Measurements from ENCODE around the gene CLBA1. TPM values are rescaled to one million over a fixed set of nuclear protein-coding genes. Genes with fewer than 3 reads are reported as not detected.

CLBA1 gene
- total and polyA plus RNA-seq, 2 experiments from 2014 or later, result 7.7 to 10.4 TPM

DNA sequence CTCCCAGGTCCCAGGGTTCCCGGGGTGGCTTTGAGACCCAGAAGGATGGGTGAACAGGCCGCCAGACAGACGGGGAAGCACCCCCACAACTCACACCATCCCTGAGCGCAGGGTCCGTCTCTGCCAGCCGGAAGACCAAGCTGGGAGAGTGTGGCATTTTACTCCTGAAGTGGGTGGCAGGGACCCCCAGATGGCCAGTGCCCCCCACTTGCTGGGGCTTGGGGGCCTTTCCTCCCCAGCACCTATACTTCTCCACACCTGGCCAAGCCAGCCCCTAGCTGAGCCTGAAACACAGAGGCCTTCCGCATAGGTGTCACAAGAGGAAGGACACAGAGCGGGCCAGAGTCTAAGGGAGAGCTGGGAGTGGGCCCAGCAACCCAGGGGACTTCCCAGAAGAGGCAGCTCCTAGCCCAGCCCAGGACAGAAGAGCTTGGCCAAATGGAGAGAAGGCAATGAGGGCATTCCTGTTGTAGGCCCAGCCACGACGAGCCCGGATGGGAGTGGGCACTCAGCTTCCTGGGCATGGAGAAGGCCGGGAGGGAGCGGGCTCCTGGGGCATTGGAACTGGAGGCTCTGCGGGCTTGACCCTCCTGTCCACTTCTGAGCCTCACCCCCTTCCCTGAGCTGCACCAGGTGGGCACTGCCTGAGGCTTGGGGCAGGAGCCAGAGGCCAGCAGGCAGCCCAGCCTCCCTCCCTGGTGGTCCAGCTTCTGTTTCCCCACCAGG, 10.8 kb upstream of the CLBA1 start:
- in situ Hi-C loops (cut with MboI), result no loop called here
- Histone ChIP-seq H3K4me2 (ENCODE audit: unreplicated experiment) (peak overlapping the region; percentile 31), H3K27ac (no peak overlapping the region), H3K9ac (0 out of 2 replicates have a peak overlapping the region, but pooled peaks have one; percentile 55), H2AFZ (no peak overlapping the region), H3K9me3 (ENCODE audit: low read depth) (no peaks in the 10 kb centered on the region), H4K20me1 (ENCODE audit: insufficient read depth) (no peaks in the 10 kb centered on the region), H3K4me3 (no peak overlapping the region), H3K4me1 (ENCODE audit: insufficient read depth) (peaks cover 32% of the 10 kb centered on the region), H3K9me2 (ENCODE audit: insufficient read depth) (no peaks in the 10 kb centered on the region), H3F3A (ENCODE audit: insufficient read depth) (peaks cover 7% of the 10 kb centered on the region), H3K36me3 (ENCODE audit: low read depth) (no peaks in the 10 kb centered on the region), H3K79me2 (ENCODE audit: insufficient read depth) (0 out of 2 replicates have a peak, but pooled peaks cover 4% of the 10 kb centered on the region), H3K27me3 (replicated peaks; ENCODE audit: insufficient read depth) (no peaks in the 10 kb centered on the region)
- TF ChIP-seq EZH2 (IDR thresholded peaks at IDR 0.05; ENCODE audit: insufficient read depth, poor library complexity, severe bottlenecking) (no peak), EZH2phosphoT487 (IDR thresholded peaks at IDR 0.05; ENCODE audit: insufficient read depth, low read depth) (no peak)
- 95 to 97% methylated on average over 12 to 14 of the region's 14 CpGs for WGBS, 2 experiments (ENCODE audit: low coverage in 1 of 2, low lambda C conversion rate in 2 of 2, missing lambda C conversion rate in 2 of 2)
- DNase-seq, result no peak

DNA sequence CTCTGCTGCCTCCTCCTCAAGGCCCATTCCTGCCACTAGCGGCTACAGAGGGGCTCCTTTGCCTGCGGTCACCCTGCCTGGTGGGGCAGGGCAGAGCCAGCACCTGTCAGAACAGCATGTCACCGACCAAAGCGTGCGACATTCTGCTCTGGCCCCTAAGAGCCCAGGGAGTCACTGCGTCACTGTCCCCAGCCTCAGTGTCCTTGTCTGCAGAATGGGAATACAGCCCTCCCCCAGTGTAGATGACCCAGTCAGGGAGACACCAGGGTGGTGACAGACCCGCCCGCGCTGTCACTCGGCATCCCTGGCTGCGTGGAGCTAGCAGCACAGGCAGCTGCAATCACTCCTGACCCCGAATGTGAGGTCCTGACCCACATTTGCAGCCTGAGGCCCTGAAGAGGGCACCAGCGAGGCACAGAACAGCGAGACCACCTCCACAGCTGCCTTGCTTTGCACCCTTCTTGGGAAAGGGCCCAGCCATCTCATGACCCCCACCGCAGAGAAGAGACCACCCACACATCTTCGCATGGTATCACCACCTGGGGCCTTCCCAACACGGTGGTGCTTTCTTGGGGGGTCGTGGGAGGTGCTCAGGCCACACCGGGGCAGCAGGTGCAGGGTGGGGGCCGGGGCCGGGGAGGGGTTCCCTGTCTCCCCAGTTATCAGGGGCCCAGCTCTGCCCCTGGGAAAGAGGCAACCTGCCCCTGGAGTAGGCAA, 9.9 kb upstream of the CLBA1 start:
- Histone ChIP-seq H3K36me3 (ENCODE audit: low read depth) (no peaks in the 10 kb centered on the region), H3K27me3 (replicated peaks; ENCODE audit: insufficient read depth) (no peaks in the 10 kb centered on the region), H3F3A (ENCODE audit: insufficient read depth) (peaks cover 7% of the 10 kb centered on the region; the same call in 1 of the 2 replicates), H3K79me2 (ENCODE audit: insufficient read depth) (no peaks in the 10 kb centered on the region), H3K9ac (no peak overlapping the region), H2AFZ (no peak overlapping the region), H3K4me1 (ENCODE audit: insufficient read depth) (peaks cover 32% of the 10 kb centered on the region), H3K4me2 (ENCODE audit: unreplicated experiment) (no peak overlapping the region), H3K4me3 (no peak overlapping the region), H3K9me2 (ENCODE audit: insufficient read depth) (no peaks in the 10 kb centered on the region), H3K27ac (no peak overlapping the region), H4K20me1 (ENCODE audit: insufficient read depth) (no peaks in the 10 kb centered on the region), H3K9me3 (ENCODE audit: low read depth) (no peaks in the 10 kb centered on the region)
- TF ChIP-seq EZH2phosphoT487 (IDR thresholded peaks at IDR 0.05; ENCODE audit: insufficient read depth, low read depth), result no peak
- no peak for TF ChIP-seq EZH2 (IDR thresholded peaks at IDR 0.05; ENCODE audit: insufficient read depth, poor library complexity, severe bottlenecking)
- DNase-seq, result no peak
- in situ Hi-C loops (cut with MboI), result no loop called here
- WGBS, 2 experiments (ENCODE audit: low coverage in 1 of 2, low lambda C conversion rate in 2 of 2, missing lambda C conversion rate in 2 of 2), result 78 to 79% methylated on average over 21 of the region's 21 CpGs

DNA sequence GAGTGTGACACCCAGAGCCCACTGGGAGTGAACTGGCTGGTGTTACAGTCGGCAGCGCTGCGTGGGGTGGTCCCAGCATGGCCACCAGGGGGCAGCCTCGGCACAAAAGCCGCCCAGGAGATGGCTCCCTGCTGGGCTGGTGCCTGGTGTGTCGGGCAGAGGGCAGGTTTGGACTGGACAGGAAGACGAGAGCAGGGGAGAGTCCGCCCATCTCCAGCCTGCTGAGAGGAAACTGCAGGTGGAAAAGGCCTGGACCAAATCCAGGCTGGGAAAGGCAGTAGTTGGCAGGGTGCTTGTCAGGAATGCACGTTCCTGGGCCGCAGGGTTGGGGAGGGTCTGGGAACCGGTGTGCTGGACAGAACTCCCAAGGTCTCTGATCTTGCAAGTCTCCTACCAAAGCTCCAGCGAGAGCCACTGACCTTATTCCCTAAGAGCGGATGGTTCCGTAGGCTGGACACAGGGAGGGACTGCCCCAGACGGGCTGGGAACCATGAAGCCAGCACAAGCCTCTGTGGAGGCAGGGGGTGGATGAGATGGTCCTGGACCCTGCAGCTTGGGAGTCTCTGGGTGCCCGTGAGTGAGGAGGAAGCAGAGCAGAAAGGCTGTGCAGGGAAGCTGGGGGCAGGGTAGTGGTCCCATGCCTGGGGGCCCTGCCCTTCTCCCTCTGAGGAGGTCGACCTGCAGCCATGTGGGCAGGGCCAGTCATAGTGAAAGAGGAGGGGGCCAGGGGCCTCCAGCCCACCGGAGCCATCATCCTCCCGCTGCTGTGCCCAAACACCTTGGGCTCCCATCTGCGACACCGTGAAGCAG, 9.2 kb upstream of the CLBA1 start:
- no peaks in the 10 kb centered on the region for H3K9me3 ChIP-seq (ENCODE audit: low read depth)
- in situ Hi-C loops (cut with MboI), result no loop called here
- 49 to 51% methylated on average over 20 to 21 of the region's 21 CpGs for WGBS, 2 experiments (ENCODE audit: low coverage in 1 of 2, low lambda C conversion rate in 2 of 2, missing lambda C conversion rate in 2 of 2)
- peaks cover 24% of the 10 kb centered on the region for H3K4me1 ChIP-seq (ENCODE audit: insufficient read depth)
- H3K27ac ChIP-seq, result no peak overlapping the region
- TF ChIP-seq EZH2 (IDR thresholded peaks at IDR 0.05; ENCODE audit: insufficient read depth, poor library complexity, severe bottlenecking), result no peak
- no peak for TF ChIP-seq EZH2phosphoT487 (IDR thresholded peaks at IDR 0.05; ENCODE audit: insufficient read depth, low read depth)
- H3K9ac ChIP-seq, result no peak overlapping the region
- H3K4me3 ChIP-seq, result no peak overlapping the region
- no peaks in the 10 kb centered on the region for H3K79me2 ChIP-seq (ENCODE audit: insufficient read depth)
- H3F3A ChIP-seq (ENCODE audit: insufficient read depth), result peaks cover 2% of the 10 kb centered on the region; the same call in 1 of the 2 replicates
- no peaks in the 10 kb centered on the region for H3K9me2 ChIP-seq (ENCODE audit: insufficient read depth)
- H2AFZ ChIP-seq, result no peak overlapping the region
- no peak overlapping the region for H3K4me2 ChIP-seq (ENCODE audit: unreplicated experiment)
- peak; percentile 88 for DNase-seq
- H4K20me1 ChIP-seq (ENCODE audit: insufficient read depth), result no peaks in the 10 kb centered on the region
- H3K36me3 ChIP-seq (ENCODE audit: low read depth), result no peaks in the 10 kb centered on the region
- H3K27me3 ChIP-seq (replicated peaks; ENCODE audit: insufficient read depth), result no peaks in the 10 kb centered on the region

DNA sequence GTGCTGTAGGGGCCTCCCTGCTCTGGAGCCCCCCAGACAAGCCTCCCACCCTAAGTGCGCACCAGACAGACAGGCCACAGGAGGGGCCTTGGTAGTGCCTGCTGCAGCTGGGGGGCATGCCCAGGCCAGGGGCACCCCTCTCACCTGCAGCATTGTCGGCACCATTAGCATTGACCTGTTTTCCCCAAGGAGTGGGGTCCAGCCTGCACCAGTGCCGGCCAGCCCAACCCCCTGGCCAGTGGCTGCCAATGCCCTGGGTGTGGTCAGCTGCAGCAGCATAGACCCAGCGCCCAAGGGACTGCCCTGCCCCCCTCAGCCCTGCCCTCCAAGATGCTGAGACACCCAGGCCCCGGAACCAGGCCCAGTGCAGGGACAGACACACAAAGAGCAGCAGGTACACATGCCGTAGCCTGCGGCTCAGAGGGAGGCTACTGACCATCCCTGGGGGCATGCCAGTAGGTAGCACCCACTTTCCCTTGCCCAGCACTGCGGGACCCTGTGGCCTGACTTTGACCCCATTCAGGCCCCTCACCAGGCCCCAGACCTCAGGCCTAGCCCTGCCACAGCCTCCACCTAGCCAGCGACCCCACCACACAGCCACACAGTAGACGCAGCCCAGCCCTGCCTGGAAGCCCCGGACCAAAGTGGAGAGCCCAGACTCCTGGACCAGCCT, 8.4 kb upstream of the CLBA1 start:
- Histone ChIP-seq H4K20me1 (ENCODE audit: insufficient read depth) (no peaks in the 10 kb centered on the region), H3K9me2 (ENCODE audit: insufficient read depth) (no peaks in the 10 kb centered on the region), H2AFZ (no peak overlapping the region), H3K4me2 (ENCODE audit: unreplicated experiment) (peak overlapping the region; percentile 73), H3K27ac (no peak overlapping the region), H3K4me1 (ENCODE audit: insufficient read depth) (peaks cover 18% of the 10 kb centered on the region), H3K36me3 (ENCODE audit: low read depth) (no peaks in the 10 kb centered on the region), H3K27me3 (replicated peaks; ENCODE audit: insufficient read depth) (no peaks in the 10 kb centered on the region), H3K9ac (0 out of 2 replicates have a peak overlapping the region, but pooled peaks have one; percentile 48), H3K4me3 (peak overlapping the region; percentile 68), H3K79me2 (ENCODE audit: insufficient read depth) (no peaks in the 10 kb centered on the region), H3K9me3 (ENCODE audit: low read depth) (no peaks in the 10 kb centered on the region), H3F3A (ENCODE audit: insufficient read depth) (no peaks in the 10 kb centered on the region)
- in situ Hi-C loops (cut with MboI), result no loop called here
- DNase-seq, result no peak
- 70 to 81% methylated on average over 11 of the region's 11 CpGs for WGBS, 2 experiments (ENCODE audit: low coverage in 1 of 2, low lambda C conversion rate in 2 of 2, missing lambda C conversion rate in 2 of 2)
- TF ChIP-seq EZH2phosphoT487 (IDR thresholded peaks at IDR 0.05; ENCODE audit: insufficient read depth, low read depth) (no peak), EZH2 (IDR thresholded peaks at IDR 0.05; ENCODE audit: insufficient read depth, poor library complexity, severe bottlenecking) (no peak)

Data from GM23248 (cell line).